ENCODE data around the gene PRLHR. TPM values are rescaled to one million over a fixed set of nuclear protein-coding genes. Genes with fewer than 3 reads are reported as not detected.
A peak's percentile ranks its signal among the peaks of the same experiment; 100 is the strongest.

PRLHR gene
- total and polyA plus RNA-seq, 2 experiments from 2014 or later: not detected

GRCh38 chr10:118571123-118571522, 24.3 kb downstream of the PRLHR start:
- Histone ChIP-seq H3K27ac (no peak overlapping the region), H3K9me3 (ENCODE audit: low read depth) (no peaks in the 10 kb centered on the region), H3K36me3 (no peaks in the 10 kb centered on the region), H3K4me3 (no peak overlapping the region), H3K4me1 (ENCODE audit: low read depth) (peaks cover 5% of the 10 kb centered on the region), H3K27me3 (peaks cover 13% of the 10 kb centered on the region)
- no peak for TF ChIP-seq CTCF (IDR thresholded peaks at IDR 0.05; ENCODE audit: low read depth, low read length)
- peak in 1 of 2 donors; percentile 62 for DNase-seq (ENCODE audit: low read depth in 1 of 2, low spot score in 1 of 2)

- DNase-seq (ENCODE audit: low read depth in 1 of 2, low spot score in 1 of 2): no peak
- no peak for TF ChIP-seq CTCF (IDR thresholded peaks at IDR 0.05; ENCODE audit: low read depth, low read length)
- Histone ChIP-seq H3K27ac (no peak overlapping the region), H3K4me3 (no peak overlapping the region), H3K27me3 (peaks cover 8% of the 10 kb centered on the region), H3K36me3 (no peaks in the 10 kb centered on the region), H3K4me1 (ENCODE audit: low read depth) (peaks cover 5% of the 10 kb centered on the region), H3K9me3 (ENCODE audit: low read depth) (no peaks in the 10 kb centered on the region)
Observed at GRCh38 chr10:118570591-118570990, 24.9 kb downstream of the PRLHR start.

GRCh38 chr10:118569882-118570252, 25.6 kb downstream of the PRLHR start:
- H3K27me3 ChIP-seq: peaks cover 4% of the 10 kb centered on the region
- no peaks in the 10 kb centered on the region for H3K36me3 ChIP-seq
- TF ChIP-seq CTCF (IDR thresholded peaks at IDR 0.05; ENCODE audit: low read depth, low read length): no peak
- no peak for DNase-seq (ENCODE audit: low read depth in 1 of 2, low spot score in 1 of 2)
- H3K4me1 ChIP-seq (ENCODE audit: low read depth): peaks cover 5% of the 10 kb centered on the region
- no peak overlapping the region for H3K27ac ChIP-seq
- no peak overlapping the region for H3K4me3 ChIP-seq
- H3K9me3 ChIP-seq (ENCODE audit: low read depth): no peaks in the 10 kb centered on the region

GRCh38 chr10:118569241-118569881, 26.1 kb downstream of the PRLHR start:
- Histone ChIP-seq H3K36me3 (no peaks in the 10 kb centered on the region), H3K4me3 (no peak overlapping the region), H3K4me1 (ENCODE audit: low read depth) (peaks cover 5% of the 10 kb centered on the region), H3K27ac (no peak overlapping the region), H3K9me3 (ENCODE audit: low read depth) (no peaks in the 10 kb centered on the region), H3K27me3 (peaks cover 4% of the 10 kb centered on the region)
- DNase-seq (ENCODE audit: low read depth in 1 of 2, low spot score in 1 of 2): peak in 1 of 2 donors; percentile 43
- no peak for TF ChIP-seq CTCF (IDR thresholded peaks at IDR 0.05; ENCODE audit: low read depth, low read length)

- peak; percentile 73 to 75 for DNase-seq (ENCODE audit: low read depth in 1 of 2, low spot score in 1 of 2)
- H3K36me3 ChIP-seq: no peaks in the 10 kb centered on the region
- H3K4me1 ChIP-seq (ENCODE audit: low read depth): peaks cover 5% of the 10 kb centered on the region
- TF ChIP-seq CTCF (IDR thresholded peaks at IDR 0.05; ENCODE audit: low read depth, low read length): peak; percentile 64
- peaks cover 4% of the 10 kb centered on the region for H3K27me3 ChIP-seq
- no peaks in the 10 kb centered on the region for H3K9me3 ChIP-seq (ENCODE audit: low read depth)
- no peak overlapping the region for H3K4me3 ChIP-seq
- H3K27ac ChIP-seq: no peak overlapping the region
Observed at GRCh38 chr10:118568327-118568848, 27.1 kb downstream of the PRLHR start.

Measured in cardiac muscle cell (in vitro differentiated cells and primary cell).